Neutrophil (primary cell): ENCODE measurements around the gene SERPINA1.
"Not testable (repeated sequence)": the region's sequence is repeated elsewhere in the genome, so short reads cannot be mapped to it uniquely, and the experiment has no call there.

Source experiments
- H3K27ac ChIP-seq: fragments of 200-600 bp; sonication (generic); 2 replicates; pipeline ENCODE4 v1.5.1; 2016; ENCODE audit warnings: mild to moderate bottlenecking, moderate library complexity
- H3K27me3 ChIP-seq: fragments of 200-600 bp; sonication (generic); 2 replicates; pipeline ENCODE4 v1.6.0; 2016; ENCODE audit warnings: mild to moderate bottlenecking
- H3K36me3 ChIP-seq: fragments of 200-600 bp; sonication (generic); 2 replicates; pipeline ENCODE4 v1.5.1; 2017
- H3K4me1 ChIP-seq, 2 experiments: fragments of 200-600 bp in 1 of 2; sonication (generic) in 1 of 2; 1 replicate in 1 of 2; 2 replicates in 1 of 2; pipeline versions ENCODE4 v1.5.1 to v1.6.1; 2013 to 2016; ENCODE audit warnings: low read depth in 1 of 2, low read length in 1 of 2, mild to moderate bottlenecking in 1 of 2, moderate library complexity in 1 of 2; ENCODE audit not compliant: control insufficient read depth in 1 of 2, insufficient read depth in 1 of 2
- H3K4me3 ChIP-seq, 2 experiments: fragments of 200-600 bp in 1 of 2; sonication (generic) in 1 of 2; 1 replicate in 1 of 2; 2 replicates in 1 of 2; pipeline ENCODE4 v1.5.1; 2013 to 2016; ENCODE audit warnings: low read depth in 1 of 2, low read length in 1 of 2, mild to moderate bottlenecking in 1 of 2, moderate library complexity in 1 of 2
- H3K9me3 ChIP-seq: fragments of 200-600 bp; sonication (generic); 2 replicates; pipeline ENCODE4 v1.5.1; 2016
- TF ChIP-seq, protein P1 (sequence below): fragments of 200-600 bp; sonication (generic); IDR thresholded peaks from 2 replicates; pipeline ENCODE4 v1.5.1; 2016; ENCODE audit warnings: antibody characterized with exemption

The SERPINA1 gene

DNA sequence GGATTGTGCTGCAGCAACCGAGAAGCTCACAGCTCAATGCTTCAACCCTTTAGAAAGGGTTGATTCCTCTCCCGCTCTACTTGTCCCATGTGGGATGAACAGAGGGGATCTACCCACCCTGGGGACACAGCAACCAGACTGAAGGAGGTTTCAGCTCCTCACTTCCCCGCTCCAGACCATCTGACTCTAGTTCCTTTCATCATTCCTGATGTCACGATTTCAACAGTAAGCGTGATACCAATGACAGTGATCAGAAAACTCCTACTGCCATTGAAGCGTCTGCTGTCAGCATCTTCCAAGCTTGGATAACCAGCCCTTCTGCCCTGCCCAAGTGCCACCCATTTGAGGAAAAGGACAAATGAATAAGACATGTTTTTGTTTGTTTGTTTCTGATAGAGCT lies 14.3 kb downstream of the SERPINA1 start:
- H3K27me3 ChIP-seq: no peaks in the 10 kb centered on the region
- no peak overlapping the region for H3K4me3 ChIP-seq
- H3K27ac ChIP-seq: no peak overlapping the region
- peaks cover 3% of the 10 kb centered on the region for H3K9me3 ChIP-seq
- H3K4me1 ChIP-seq: no peaks in the 10 kb centered on the region
- TF ChIP-seq, protein P1, sequence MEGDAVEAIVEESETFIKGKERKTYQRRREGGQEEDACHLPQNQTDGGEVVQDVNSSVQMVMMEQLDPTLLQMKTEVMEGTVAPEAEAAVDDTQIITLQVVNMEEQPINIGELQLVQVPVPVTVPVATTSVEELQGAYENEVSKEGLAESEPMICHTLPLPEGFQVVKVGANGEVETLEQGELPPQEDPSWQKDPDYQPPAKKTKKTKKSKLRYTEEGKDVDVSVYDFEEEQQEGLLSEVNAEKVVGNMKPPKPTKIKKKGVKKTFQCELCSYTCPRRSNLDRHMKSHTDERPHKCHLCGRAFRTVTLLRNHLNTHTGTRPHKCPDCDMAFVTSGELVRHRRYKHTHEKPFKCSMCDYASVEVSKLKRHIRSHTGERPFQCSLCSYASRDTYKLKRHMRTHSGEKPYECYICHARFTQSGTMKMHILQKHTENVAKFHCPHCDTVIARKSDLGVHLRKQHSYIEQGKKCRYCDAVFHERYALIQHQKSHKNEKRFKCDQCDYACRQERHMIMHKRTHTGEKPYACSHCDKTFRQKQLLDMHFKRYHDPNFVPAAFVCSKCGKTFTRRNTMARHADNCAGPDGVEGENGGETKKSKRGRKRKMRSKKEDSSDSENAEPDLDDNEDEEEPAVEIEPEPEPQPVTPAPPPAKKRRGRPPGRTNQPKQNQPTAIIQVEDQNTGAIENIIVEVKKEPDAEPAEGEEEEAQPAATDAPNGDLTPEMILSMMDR: no peak
- peaks cover 33% of the 10 kb centered on the region for H3K36me3 ChIP-seq

DNA sequence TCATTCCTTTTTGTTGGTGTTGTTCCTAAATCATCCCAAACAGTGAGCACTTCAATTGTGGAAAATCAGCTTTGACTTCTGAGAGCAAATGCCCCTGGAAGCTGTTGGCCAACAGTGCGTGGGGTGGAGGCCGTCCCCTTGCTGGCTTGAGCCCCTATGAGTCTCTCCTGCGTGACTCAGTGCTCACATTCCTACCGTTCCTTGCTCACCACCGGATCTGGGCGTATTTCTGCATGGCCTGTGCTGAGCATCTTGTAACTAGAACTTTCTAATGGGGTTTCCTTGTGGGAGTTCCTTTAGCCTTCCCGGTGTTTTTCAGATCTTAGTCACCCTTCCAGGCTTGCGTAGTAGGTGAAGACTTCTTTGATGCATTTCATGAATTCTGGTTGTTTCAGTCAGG lies 14.7 kb downstream of the SERPINA1 start:
- peaks cover 29% of the 10 kb centered on the region for H3K36me3 ChIP-seq
- H3K27ac ChIP-seq: no peak overlapping the region
- no peak overlapping the region for H3K4me3 ChIP-seq
- H3K9me3 ChIP-seq: no peaks in the 10 kb centered on the region
- no peaks in the 10 kb centered on the region for H3K4me1 ChIP-seq
- TF ChIP-seq, protein P1: no peak
- H3K27me3 ChIP-seq: no peaks in the 10 kb centered on the region

DNA sequence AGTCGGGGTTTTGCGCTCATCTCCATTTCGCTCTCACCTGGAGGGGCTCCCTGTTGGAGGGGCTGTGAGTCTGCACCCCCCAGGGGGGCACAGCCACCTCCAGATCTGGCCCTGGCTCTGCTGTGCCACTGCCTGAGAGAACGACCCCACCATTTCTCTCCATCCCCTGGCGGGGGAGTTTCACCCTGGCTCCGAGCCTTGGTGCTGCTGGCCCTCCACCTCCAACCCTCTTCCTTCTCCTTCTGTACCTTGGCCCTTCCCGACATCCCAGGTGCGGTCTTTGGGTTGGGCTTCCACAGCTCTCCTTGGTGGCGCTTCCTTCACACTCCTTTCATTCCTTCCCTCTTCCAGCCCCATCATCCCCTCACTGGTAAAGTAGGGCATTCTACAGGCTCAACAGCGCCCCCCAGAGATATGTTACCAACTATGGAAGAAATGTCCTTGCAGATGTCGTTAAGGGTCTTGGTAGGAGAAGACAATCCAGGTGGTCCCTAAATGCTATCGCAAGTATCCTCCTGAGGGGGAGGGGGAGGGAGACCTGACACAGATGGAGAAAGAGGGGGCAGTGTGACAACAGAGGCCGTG lies 16.3 kb downstream of the SERPINA1 start:
- TF ChIP-seq, protein P1: no peak
- Histone ChIP-seq H3K27ac (no peak overlapping the region), H3K27me3 (no peaks in the 10 kb centered on the region), H3K4me1 (peaks cover 0 to 4% of the 10 kb centered on the region in 2 experiments), H3K9me3 (no peaks in the 10 kb centered on the region), H3K4me3 (no peak overlapping the region), H3K36me3 (peaks cover 13% of the 10 kb centered on the region)

DNA sequence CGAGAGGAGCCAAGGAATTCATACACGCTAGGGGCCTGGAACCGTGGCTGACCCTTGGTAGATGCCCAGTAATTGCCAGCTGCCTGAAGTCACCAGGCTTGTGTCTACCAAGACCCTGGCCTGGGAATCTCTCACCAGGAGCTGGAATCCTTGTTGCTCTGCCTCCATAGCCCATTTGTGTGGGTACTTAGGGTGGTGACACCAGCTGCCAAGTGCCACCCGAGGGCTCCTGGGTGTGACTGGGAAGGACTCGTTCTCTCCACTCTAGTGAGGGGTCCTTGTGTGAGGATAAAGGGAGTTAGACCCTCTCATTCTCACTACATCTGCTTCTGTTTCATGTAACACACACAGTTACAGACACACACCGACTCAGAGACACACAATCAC lies 17.9 kb downstream of the SERPINA1 start:
- no peaks in the 10 kb centered on the region for H3K36me3 ChIP-seq
- no peak overlapping the region for H3K4me3 ChIP-seq
- no peaks in the 10 kb centered on the region for H3K9me3 ChIP-seq
- no peaks in the 10 kb centered on the region for H3K27me3 ChIP-seq
- H3K4me1 ChIP-seq: peaks cover 0 to 4% of the 10 kb centered on the region in 2 experiments
- TF ChIP-seq, protein P1: no peak
- no peak overlapping the region for H3K27ac ChIP-seq

DNA sequence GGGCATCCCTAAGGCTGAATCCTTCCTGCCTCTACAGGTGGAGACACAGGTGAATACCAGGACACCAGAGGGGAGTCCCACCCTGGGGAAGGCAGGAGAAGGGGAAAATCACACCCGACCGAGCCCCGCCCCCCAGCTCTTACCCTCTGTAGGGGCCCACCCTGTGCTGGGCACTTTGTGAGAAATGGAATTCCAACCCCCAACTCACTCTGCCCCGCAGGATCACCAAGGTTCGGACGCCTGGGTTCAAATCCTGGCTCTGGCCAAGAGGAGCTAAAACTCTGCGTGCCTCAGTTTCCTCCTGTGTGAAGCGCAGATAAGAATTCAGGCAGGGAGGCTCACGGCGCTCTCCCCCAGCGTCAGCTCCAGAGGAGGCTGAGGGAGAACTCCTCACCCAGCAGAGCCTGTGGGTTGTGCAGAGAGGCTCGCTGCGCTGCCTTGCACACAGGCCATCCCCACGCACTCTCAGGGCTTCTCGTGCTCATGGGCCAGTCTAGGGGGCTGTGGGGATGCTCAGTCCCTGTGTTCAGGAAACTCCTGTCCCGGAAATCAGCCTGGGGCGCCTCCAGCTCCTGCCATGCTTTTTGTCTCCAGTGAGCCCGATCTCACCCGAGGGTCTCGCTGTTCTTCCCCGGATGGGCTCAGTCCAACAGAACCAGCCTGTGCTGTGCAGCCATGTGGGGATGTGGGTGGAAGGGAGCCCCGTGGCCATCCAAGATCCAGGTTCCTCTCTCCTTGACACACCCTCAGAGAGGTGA lies 18.5 kb downstream of the SERPINA1 start:
- H3K27ac ChIP-seq, H3K4me1 ChIP-seq, H3K36me3 ChIP-seq, H3K4me3 ChIP-seq, H3K9me3 ChIP-seq, H3K27me3 ChIP-seq: not testable (repeated sequence)

DNA sequence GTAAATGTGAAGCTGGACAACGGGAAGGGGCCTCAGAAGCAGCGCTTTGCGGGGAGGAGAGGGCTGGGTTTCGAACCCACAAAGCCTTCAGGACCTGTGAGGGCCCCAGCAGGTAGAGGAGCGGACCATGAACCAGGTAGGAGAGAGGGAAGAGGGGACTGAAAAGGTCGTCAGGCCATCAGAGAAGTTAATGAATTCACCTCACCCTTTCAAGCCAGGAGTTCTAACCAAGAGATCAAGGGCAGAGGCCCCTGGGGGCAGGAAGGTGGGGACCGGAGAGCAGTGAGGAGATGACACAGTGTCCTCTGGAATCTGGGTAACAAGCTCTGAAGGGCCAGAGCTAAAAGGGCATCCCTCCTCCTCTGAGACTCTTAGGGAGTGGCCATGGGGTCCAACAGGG lies 19.4 kb downstream of the SERPINA1 start:
- TF ChIP-seq, protein P1: no peak
- H3K27ac ChIP-seq: no peak overlapping the region
- H3K27me3 ChIP-seq: no peaks in the 10 kb centered on the region
- H3K36me3 ChIP-seq: no peaks in the 10 kb centered on the region
- peaks cover 0 to 4% of the 10 kb centered on the region in 2 experiments for H3K4me1 ChIP-seq
- no peaks in the 10 kb centered on the region for H3K9me3 ChIP-seq
- H3K4me3 ChIP-seq: no peak overlapping the region
